PC-9 (cell line): ENCODE measurements around the gene CDH19.

Source experiments
- EZH2 ChIP-seq: fragments of 200-600 bp; sonication (generic); IDR thresholded peaks from 2 replicates; pipeline ENCODE4 v1.8.0; 2017; ENCODE audit warnings: antibody characterized with exemption, low read depth
- TF ChIP-seq, protein P1 (sequence below): fragments of 200-600 bp; sonication (generic); conservative IDR thresholded peaks from 2 replicates; pipeline ENCODE4 v1.6.1; 2017; ENCODE audit warnings: mixed run types, antibody characterized with exemption, mild to moderate bottlenecking, moderate library complexity

- TF ChIP-seq, protein P1, sequence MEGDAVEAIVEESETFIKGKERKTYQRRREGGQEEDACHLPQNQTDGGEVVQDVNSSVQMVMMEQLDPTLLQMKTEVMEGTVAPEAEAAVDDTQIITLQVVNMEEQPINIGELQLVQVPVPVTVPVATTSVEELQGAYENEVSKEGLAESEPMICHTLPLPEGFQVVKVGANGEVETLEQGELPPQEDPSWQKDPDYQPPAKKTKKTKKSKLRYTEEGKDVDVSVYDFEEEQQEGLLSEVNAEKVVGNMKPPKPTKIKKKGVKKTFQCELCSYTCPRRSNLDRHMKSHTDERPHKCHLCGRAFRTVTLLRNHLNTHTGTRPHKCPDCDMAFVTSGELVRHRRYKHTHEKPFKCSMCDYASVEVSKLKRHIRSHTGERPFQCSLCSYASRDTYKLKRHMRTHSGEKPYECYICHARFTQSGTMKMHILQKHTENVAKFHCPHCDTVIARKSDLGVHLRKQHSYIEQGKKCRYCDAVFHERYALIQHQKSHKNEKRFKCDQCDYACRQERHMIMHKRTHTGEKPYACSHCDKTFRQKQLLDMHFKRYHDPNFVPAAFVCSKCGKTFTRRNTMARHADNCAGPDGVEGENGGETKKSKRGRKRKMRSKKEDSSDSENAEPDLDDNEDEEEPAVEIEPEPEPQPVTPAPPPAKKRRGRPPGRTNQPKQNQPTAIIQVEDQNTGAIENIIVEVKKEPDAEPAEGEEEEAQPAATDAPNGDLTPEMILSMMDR = peak; percentile 64
- no peak for TF ChIP-seq EZH2
These were observed 43.8 kb downstream of the CDH19 start for GRCh38 chr18:66560094-66560493.
